B cell (primary cell): ENCODE data around the gene CLECL1. TPM values are rescaled to one million over a fixed set of nuclear protein-coding genes. Genes with fewer than 3 reads are reported as not detected.
A peak's percentile ranks its signal among the peaks of the same experiment; 100 is the strongest.

Source experiments
- ATAC-seq: fragments of 200-7000 bp; cut with Tn5 transposase; one replicate; pipeline ENCODE4 v1.10.0; 2021; ENCODE audit warnings: low read depth, mild to moderate bottlenecking, moderate number of reproducible peaks, moderate library complexity
- CTCF ChIA-PET: fragments of 350-600 bp; sonication (Branson Sonifier 250); formaldehyde crosslinking; loops from one replicate; lab custom pipeline; 2021; ENCODE audit warnings: antibody characterized with exemption, inconsistent platforms; lab: Charles Lee
- POLR2A ChIA-PET: fragments of 350-600 bp; sonication (Branson Sonifier 250); formaldehyde crosslinking; loops from one replicate; lab custom pipeline; 2021; ENCODE audit warnings: antibody characterized with exemption; lab: Charles Lee
- DNase-seq: peaks from one replicate; pipeline ENCODE4 v3.0.0; 2013
- H2AFZ ChIP-seq: 2 replicates; pipeline ENCODE4 v1.6.1; 2012; ENCODE audit warnings: mild to moderate bottlenecking, low read depth, low read length; ENCODE audit not compliant: insufficient read depth, poor library complexity, severe bottlenecking
- H3K27ac ChIP-seq, 2 donors: 1 replicate in 1 of 2; 2 replicates in 1 of 2; pipeline ENCODE4 v1.5.1; 2012 to 2013; ENCODE audit warnings: low read length in 2 of 2, mild to moderate bottlenecking in 2 of 2, moderate library complexity in 1 of 2
- H3K27me3 ChIP-seq, 4 experiments: fragments of 200-600 bp in 1 of 4; sonication (generic) in 1 of 4; replicated peaks in 1 of 4; 1 replicate in 2 of 4; 2 replicates in 2 of 4; pipeline versions ENCODE4 v1.6.1 to v1.7.0; 2013 to 2016; ENCODE audit warnings: low read length in 3 of 4, mild to moderate bottlenecking in 2 of 4, mixed read lengths in 1 of 4, moderate library complexity in 1 of 4; ENCODE audit not compliant: insufficient read depth in 4 of 4, control insufficient read depth in 3 of 4; ENCODE audit errors: control extremely low read depth in 1 of 4
- H3K36me3 ChIP-seq, 2 experiments: replicated peaks in 1 of 2; 1 replicate in 1 of 2; 2 replicates in 1 of 2; pipeline versions ENCODE4 v1.6.1 to v1.7.1; 2013; ENCODE audit warnings: low read length in 1 of 2; ENCODE audit not compliant: insufficient read depth in 2 of 2, control insufficient read depth in 1 of 2; ENCODE audit errors: control extremely low read depth in 1 of 2, extremely low read depth in 1 of 2
- H3K4me1 ChIP-seq, 2 donors: fragments of 200-600 bp in 1 of 2; sonication (generic) in 1 of 2; 1 replicate in 1 of 2; 2 replicates in 1 of 2; pipeline versions ENCODE4 v1.5.1 to v1.6.1; 2013 to 2017; ENCODE audit warnings: low read length in 2 of 2; ENCODE audit not compliant: control insufficient read depth in 2 of 2, insufficient read depth in 2 of 2
- H3K4me2 ChIP-seq: replicated peaks from 2 replicates; pipeline ENCODE3; 2012; ENCODE audit warnings: mild to moderate bottlenecking, low read depth, low read length; ENCODE audit not compliant: poor library complexity, severe bottlenecking
- H3K4me3 ChIP-seq, 5 experiments: fragments of 200-600 bp in 1 of 5; sonication (generic) in 1 of 5; 1 replicate in 3 of 5; 2 replicates in 2 of 5; pipeline versions ENCODE4 v1.5.1 to v1.7.0; 2011 to 2016; ENCODE audit warnings: low read length in 4 of 5, mild to moderate bottlenecking in 4 of 5, low read depth in 2 of 5, control low read depth in 1 of 5, moderate library complexity in 1 of 5; ENCODE audit not compliant: insufficient read depth in 1 of 5; ENCODE audit errors: control extremely low read depth in 1 of 5, extremely low read depth in 1 of 5
- H3K79me2 ChIP-seq: fragments of 200-600 bp; sonication (generic); one replicate; pipeline ENCODE4 v1.6.0; 2016; ENCODE audit warnings: low read length; ENCODE audit not compliant: control insufficient read depth, insufficient read depth
- H3K9ac ChIP-seq: fragments of 200-600 bp; sonication (generic); 2 replicates; pipeline ENCODE4 v1.6.1; 2017; ENCODE audit warnings: mild to moderate bottlenecking, low read length, moderate library complexity
- H3K9me3 ChIP-seq, 3 donors: one replicate each; pipeline versions ENCODE4 v1.6.1 to v1.7.1; 2013; ENCODE audit warnings: low read length in 2 of 3; ENCODE audit not compliant: control insufficient read depth in 2 of 3, insufficient read depth in 1 of 3; ENCODE audit errors: control extremely low read depth in 1 of 3
- H4K20me1 ChIP-seq: 2 replicates; pipeline ENCODE4 v1.6.0; 2012; ENCODE audit warnings: mild to moderate bottlenecking, low read length; ENCODE audit not compliant: insufficient read depth, control insufficient read depth, poor library complexity, severe bottlenecking
- H3K27ac Mint-ChIP-seq: one replicate; pipeline ENCODE4 v1.8.0; 2021; ENCODE audit warnings: mixed read lengths
- H3K27me3 Mint-ChIP-seq: one replicate; pipeline ENCODE4 v1.8.0; 2021; ENCODE audit warnings: mixed read lengths
- H3K4me1 Mint-ChIP-seq: one replicate; pipeline ENCODE4 v1.8.0; 2021; ENCODE audit warnings: mixed read lengths
- H3K4me3 Mint-ChIP-seq: one replicate; pipeline ENCODE4 v1.8.0; 2021; ENCODE audit warnings: mixed read lengths
- H3K9me3 Mint-ChIP-seq: one replicate; pipeline ENCODE4 v1.8.0; 2022; ENCODE audit warnings: mixed read lengths; ENCODE audit not compliant: insufficient read depth
- EZH2 ChIP-seq: IDR thresholded peaks from 2 replicates; pipeline ENCODE4 v1.6.1; 2012; ENCODE audit warnings: borderline replicate concordance, low read depth, mild to moderate bottlenecking, moderate library complexity, low read length; ENCODE audit not compliant: insufficient read depth, poor library complexity, severe bottlenecking
- WGBS: methylation state at CpG from one replicate; pipeline ENCODE4 v1.1.5; 2013; ENCODE audit warnings: missing lambda C conversion rate; ENCODE audit not compliant: insufficient coverage; 5-methylcytosine and 5-hydroxymethylcytosine counted together
- intact Hi-C: fragments of 100-400 bp; cut with micrococcal nuclease; formaldehyde crosslinking; loops from one replicate; pipeline ENCODE4 v1.10.0; 2022
- polyA plus RNA-seq: library from polyadenylated mRNA; depleted of rRNA; stranded (reverse); fragments of >200 nt; gene quantifications from 2 replicates; pipeline ENCODE4 v1.2.3, GENCODE V29; 2012
- total RNA-seq, 2 donors: library from RNA; stranded (reverse); fragments of 120-200 nt in 1 of 2; gene quantifications; 1 replicate in 1 of 2; 2 replicates in 1 of 2; pipeline versions ENCODE4 v1.2.3 to v1.2.4, GENCODE V29; 2013 to 2022
- TF ChIP-seq, protein P1 (sequence below): fragments of 200-600 bp; IDR thresholded peaks from one replicate; pipeline ENCODE4 v1.8.0; 2022; ENCODE audit warnings: antibody characterized with exemption, mild to moderate bottlenecking

Gene CLECL1
- total and polyA plus RNA-seq, 2 donors (not counting 1 experiment from before 2014, with no cell fraction given) = 30.7 to 51.4 TPM

DNA sequence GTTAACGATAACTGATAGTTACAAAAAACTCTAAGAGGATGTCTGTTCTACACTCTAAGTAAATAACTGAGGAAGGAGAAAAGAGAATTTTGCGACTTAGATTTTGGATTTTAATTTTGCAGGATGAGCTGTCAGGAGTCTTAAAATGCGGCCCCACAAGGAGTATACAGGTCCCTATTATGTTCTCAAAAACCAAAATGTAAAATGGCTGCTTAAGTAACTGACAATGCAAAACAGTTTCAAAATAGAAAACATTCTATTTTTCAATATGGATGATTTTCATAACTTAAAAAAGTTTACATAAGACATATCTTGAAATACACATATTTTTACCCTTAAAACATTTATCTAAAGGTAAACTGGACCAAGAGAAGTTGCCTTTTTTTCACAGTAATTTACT is 25.2 kb upstream of the CLECL1 start:
- H2AFZ ChIP-seq = no peak overlapping the region
- CTCF ChIA-PET = interaction anchor here (0.8 to 21.1 kb wide), 13 partner anchors 8 to 189 kb away, joined by 3 to 629 read pairs (median 5); no protein-coding TSS in a partner anchor
- H3K4me3 Mint-ChIP-seq = peak overlapping the region; percentile 96

More for the DNA sequence above, 25.2 kb upstream of the CLECL1 start:
- Histone ChIP-seq H3K4me2 (peak overlapping the region; percentile 74), H3K9ac (peak overlapping the region; percentile 96), H3K4me3 (peak overlapping the region; percentile 46 to 100 (median 75)), H3K9me3 (no peaks in the 10 kb centered on the region), H3K79me2 (peaks cover 62% of the 10 kb centered on the region), H3K27ac (peak overlapping the region; percentile 89 to 93), H4K20me1 (peaks cover 56% of the 10 kb centered on the region), H3K36me3 (peaks cover 18 to 36% of the 10 kb centered on the region in 2 experiments), H3K27me3 (no peaks in the 10 kb centered on the region), H3K4me1 (peaks cover 42 to 45% of the 10 kb centered on the region in 2 donors)
- POLR2A ChIA-PET = interaction anchor here (0.8 to 1.3 kb wide), 3 partner anchors 17 to 113 kb away, joined by 3 to 4 read pairs (median 4); no protein-coding TSS in a partner anchor
- ATAC-seq (no peak), DNase-seq (no peak)
- Mint-ChIP-seq H3K4me1 (peaks cover 60% of the 10 kb centered on the region), H3K9me3 (no peaks in the 10 kb centered on the region), H3K27me3 (no peaks in the 10 kb centered on the region), H3K27ac (peak overlapping the region; percentile 99)
- TF ChIP-seq EZH2 = no peak
- TF ChIP-seq, protein P1, sequence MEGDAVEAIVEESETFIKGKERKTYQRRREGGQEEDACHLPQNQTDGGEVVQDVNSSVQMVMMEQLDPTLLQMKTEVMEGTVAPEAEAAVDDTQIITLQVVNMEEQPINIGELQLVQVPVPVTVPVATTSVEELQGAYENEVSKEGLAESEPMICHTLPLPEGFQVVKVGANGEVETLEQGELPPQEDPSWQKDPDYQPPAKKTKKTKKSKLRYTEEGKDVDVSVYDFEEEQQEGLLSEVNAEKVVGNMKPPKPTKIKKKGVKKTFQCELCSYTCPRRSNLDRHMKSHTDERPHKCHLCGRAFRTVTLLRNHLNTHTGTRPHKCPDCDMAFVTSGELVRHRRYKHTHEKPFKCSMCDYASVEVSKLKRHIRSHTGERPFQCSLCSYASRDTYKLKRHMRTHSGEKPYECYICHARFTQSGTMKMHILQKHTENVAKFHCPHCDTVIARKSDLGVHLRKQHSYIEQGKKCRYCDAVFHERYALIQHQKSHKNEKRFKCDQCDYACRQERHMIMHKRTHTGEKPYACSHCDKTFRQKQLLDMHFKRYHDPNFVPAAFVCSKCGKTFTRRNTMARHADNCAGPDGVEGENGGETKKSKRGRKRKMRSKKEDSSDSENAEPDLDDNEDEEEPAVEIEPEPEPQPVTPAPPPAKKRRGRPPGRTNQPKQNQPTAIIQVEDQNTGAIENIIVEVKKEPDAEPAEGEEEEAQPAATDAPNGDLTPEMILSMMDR = no peak
- intact Hi-C loops = loop anchor here (1.0 kb wide), 1 partner anchor 8 kb away; no protein-coding TSS in a partner anchor
- no CpG with 5 or more reads among the region's 3 CpGs for WGBS
